Gastrocnemius medialis (tissue), 4 donors: ENCODE measurements around the gene ZNF689.

Source experiments
- CTCF ChIP-seq, 5 experiments: fragments of 450-650 bp in 3 of 5; fragments of 200-600 bp in 2 of 5; sonication (generic) in 2 of 5; IDR thresholded peaks in 4 of 5; conservative IDR thresholded peaks in 1 of 5; 1 replicate in 4 of 5; 2 replicates in 1 of 5; pipeline ENCODE4 v1.5.1; 2016 to 2019; ENCODE audit warnings: antibody characterized with exemption in 5 of 5, mild to moderate bottlenecking in 3 of 5, moderate library complexity in 3 of 5
- POLR2A ChIP-seq, 2 donors: fragments of 450-650 bp; IDR thresholded peaks; one replicate each; pipeline ENCODE4 v1.6.1; 2017; ENCODE audit warnings: antibody characterized with exemption in 2 of 2, mild to moderate bottlenecking in 2 of 2, moderate library complexity in 2 of 2

GRCh38 chr16:30623536-30624283, 13.5 kb upstream of the ZNF689 start:
- no peak for TF ChIP-seq CTCF (IDR thresholded peaks at IDR 0.05 in 4 of 5, conservative IDR thresholded peaks at IDR 0.05 in 1 of 5)
- no peak for TF ChIP-seq POLR2A (IDR thresholded peaks at IDR 0.05)
